Kidney epithelial cell (primary cell): ENCODE data around the gene GSE1. TPM values are rescaled to one million over a fixed set of nuclear protein-coding genes. Genes with fewer than 3 reads are reported as not detected.

ENCODE experiments used
- DNase-seq: peaks from one replicate; pipeline ENCODE4 v3.0.0-alpha.2; 2010; ENCODE audit warnings: low read depth
- H3K27me3 ChIP-seq: 2 replicates; pipeline ENCODE4 v1.6.0; 2011; ENCODE audit warnings: low read length; ENCODE audit not compliant: control insufficient read depth, insufficient read depth
- H3K36me3 ChIP-seq: 2 replicates; pipeline ENCODE4 v1.5.1; 2011; ENCODE audit warnings: low read length; ENCODE audit not compliant: control insufficient read depth, insufficient read depth
- H3K4me3 ChIP-seq: 2 replicates; pipeline ENCODE4 v1.5.1; 2011; ENCODE audit warnings: low read depth, mild to moderate bottlenecking, control low read depth, low read length
- total RNA-seq: library from RNA; depleted of rRNA; stranded (reverse); fragments of >200 nt; gene quantifications from 2 replicates; pipeline ENCODE4 v1.2.3, GENCODE V29; 2015
- TF ChIP-seq, protein P1 (sequence below): IDR thresholded peaks from 2 replicates; pipeline ENCODE4 v1.5.1; 2011; ENCODE audit warnings: mild to moderate bottlenecking, moderate library complexity, low read length, control low read depth, inconsistent platforms; ENCODE audit not compliant: insufficient read depth, poor library complexity, severe bottlenecking

GSE1 gene
- total RNA-seq, 1 donor from 2014 or later: 25.7 TPM

DNA sequence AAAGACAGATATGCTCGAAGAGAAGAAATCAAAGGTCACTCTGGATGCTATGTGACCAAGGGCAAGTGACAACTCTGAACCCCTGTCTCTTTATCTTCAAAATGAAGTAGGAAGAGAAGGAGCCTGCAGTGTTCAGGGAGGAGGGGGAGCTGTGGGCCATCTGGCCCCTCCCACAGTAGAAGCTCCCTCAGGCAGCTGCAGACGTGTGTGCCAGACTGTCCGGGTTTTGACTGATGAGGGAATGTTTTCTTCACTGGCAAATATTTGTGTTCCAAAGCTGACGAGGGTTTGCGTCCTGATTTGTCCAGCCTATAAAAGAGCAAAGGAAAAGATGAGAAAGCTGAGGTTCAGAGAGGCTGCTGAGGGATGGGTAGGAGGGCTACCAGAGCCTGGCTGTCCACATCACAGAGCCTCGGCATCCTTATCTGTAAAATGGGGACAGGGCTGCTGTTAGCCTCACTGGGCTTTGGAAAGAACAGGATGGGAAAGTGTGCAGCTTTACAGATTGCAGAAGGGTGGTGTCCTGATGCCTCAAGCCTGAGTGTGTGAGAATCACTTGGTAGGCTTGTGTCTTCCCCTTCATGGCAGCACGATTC lies 77.4 kb downstream of the GSE1 start:
- Histone ChIP-seq H3K4me3 (no peak overlapping the region), H3K27me3 (peaks cover 4% of the 10 kb centered on the region), H3K36me3 (no peaks in the 10 kb centered on the region)
- no peak for DNase-seq
- TF ChIP-seq, protein P1, sequence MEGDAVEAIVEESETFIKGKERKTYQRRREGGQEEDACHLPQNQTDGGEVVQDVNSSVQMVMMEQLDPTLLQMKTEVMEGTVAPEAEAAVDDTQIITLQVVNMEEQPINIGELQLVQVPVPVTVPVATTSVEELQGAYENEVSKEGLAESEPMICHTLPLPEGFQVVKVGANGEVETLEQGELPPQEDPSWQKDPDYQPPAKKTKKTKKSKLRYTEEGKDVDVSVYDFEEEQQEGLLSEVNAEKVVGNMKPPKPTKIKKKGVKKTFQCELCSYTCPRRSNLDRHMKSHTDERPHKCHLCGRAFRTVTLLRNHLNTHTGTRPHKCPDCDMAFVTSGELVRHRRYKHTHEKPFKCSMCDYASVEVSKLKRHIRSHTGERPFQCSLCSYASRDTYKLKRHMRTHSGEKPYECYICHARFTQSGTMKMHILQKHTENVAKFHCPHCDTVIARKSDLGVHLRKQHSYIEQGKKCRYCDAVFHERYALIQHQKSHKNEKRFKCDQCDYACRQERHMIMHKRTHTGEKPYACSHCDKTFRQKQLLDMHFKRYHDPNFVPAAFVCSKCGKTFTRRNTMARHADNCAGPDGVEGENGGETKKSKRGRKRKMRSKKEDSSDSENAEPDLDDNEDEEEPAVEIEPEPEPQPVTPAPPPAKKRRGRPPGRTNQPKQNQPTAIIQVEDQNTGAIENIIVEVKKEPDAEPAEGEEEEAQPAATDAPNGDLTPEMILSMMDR: no peak

DNA sequence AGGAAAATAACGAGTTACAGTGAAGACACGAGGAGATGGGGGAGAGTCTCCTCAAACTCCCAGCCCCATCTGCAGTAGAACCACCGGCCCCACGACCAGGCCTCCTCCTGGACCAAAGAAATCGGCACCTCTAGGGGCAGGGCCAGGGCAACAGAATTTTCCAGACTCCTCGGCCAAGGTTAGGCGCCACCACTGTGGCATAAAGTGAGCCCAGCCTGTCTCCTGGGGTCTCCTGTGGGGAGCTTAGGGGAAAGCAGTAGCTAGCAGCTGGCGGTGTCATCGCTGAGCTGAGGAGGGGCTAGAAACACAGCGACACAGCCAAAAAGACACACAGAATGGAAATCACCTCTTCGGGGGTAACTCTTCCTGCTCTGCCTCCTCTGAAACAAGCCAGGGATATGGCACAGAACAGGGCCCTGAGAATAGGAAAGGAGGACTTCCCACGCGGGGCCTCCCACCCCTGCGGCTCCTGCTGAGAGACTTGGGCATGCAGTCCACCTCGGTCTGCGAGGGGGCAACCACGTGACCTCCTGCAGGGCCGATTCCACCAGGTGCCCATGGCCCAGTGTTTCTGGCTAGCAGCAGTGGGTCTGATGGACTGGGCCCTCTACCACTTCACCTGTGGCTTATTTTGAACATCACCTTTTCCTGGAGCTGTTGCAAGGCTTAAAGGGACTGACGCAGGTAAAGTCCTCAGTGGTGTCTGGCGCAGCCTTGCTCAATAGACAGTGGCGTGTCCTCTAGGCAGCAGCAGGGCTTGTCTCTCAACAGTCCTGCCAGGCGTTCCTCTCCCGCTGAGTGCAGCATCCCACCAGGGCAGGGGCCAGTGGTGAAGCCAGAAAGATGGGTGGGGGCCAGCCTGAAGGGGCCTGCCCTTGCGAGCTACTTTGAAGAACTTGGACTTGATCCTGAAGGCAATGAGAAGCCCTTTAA lies 82.3 kb downstream of the GSE1 start:
- TF ChIP-seq, protein P1: no peak
- no peak for DNase-seq
- H3K27me3 ChIP-seq: peaks cover 16% of the 10 kb centered on the region

DNA sequence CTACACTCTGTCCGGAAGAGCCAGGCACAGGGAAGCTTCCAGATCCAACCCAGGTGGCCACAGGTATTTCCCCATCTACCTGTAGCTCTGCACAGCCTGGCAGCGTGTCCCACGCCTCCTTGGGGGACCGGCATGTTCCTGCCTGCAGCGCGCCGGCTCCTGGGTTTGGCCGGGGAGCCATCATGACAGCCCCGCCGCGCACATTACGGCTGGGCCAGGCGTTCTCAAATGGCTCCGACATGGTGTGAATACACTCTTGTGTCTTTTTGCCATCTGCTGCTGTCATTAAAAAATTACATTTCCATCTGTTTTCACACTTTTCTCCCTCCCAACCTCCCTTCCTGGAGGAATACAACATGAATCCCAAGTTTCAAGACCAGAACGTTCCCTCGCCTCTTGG lies 83.7 kb downstream of the GSE1 start:
- TF ChIP-seq, protein P1: no peak
- Histone ChIP-seq H3K27me3 (peaks cover 13% of the 10 kb centered on the region), H3K4me3 (no peak overlapping the region), H3K36me3 (no peaks in the 10 kb centered on the region)
- DNase-seq: no peak

More for the DNA sequence above, 82.3 kb downstream of the GSE1 start:
- H3K4me3 ChIP-seq: no peak overlapping the region
- H3K36me3 ChIP-seq: no peaks in the 10 kb centered on the region

DNA sequence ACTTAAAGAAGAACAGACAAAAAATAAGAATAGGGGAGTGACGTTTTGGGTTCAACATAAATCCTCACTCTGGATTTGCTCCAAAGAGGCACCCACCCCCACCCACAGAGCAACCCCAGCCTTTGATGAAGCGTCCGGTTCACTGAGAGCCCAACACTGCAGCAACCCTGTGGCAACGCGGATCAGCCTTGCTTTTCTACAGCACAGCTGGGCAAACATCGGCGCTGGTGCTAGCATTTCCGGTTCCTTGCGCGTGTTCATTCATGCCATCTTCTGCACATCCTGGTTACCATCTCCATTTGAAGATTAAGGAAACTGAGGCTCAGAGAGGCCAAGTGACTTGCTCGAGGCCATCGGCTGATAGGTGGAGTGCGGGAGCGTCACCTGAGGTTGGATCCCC lies 84.3 kb downstream of the GSE1 start:
- TF ChIP-seq, protein P1: no peak
- H3K4me3 ChIP-seq: no peak overlapping the region
- H3K36me3 ChIP-seq: no peaks in the 10 kb centered on the region
- DNase-seq: no peak
- peaks cover 13% of the 10 kb centered on the region for H3K27me3 ChIP-seq

DNA sequence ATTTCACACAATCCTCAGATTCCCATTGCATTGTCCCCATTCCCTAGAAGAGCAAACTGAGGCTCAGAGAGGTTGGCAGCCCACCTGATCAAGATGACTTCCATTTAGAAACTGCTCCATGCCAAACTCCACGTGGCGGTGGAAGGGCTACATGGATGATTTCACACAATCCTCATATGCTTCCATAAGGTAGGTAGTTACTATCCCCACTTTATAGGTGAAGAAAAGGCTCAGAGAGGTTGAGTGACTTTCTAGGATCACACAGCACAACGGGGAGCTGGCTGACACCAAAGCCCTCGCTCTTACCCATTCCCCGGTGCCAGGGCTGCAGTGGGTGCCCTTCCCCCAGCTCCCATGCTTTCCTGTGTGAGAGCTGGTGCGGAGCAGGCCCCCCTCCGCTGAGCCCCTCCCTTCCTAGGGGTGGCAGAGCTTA lies 85.4 kb downstream of the GSE1 start:
- no peak for DNase-seq
- peaks cover 13% of the 10 kb centered on the region for H3K27me3 ChIP-seq
- no peak overlapping the region for H3K4me3 ChIP-seq
- TF ChIP-seq, protein P1: no peak
- no peaks in the 10 kb centered on the region for H3K36me3 ChIP-seq
